Measurements from ENCODE around the gene SLC5A10. TPM values are rescaled to one million over a fixed set of nuclear protein-coding genes. Genes with fewer than 3 reads are reported as not detected.

Gene SLC5A10
- total RNA-seq, 1 experiment from 2014 or later, result not detected

DNA sequence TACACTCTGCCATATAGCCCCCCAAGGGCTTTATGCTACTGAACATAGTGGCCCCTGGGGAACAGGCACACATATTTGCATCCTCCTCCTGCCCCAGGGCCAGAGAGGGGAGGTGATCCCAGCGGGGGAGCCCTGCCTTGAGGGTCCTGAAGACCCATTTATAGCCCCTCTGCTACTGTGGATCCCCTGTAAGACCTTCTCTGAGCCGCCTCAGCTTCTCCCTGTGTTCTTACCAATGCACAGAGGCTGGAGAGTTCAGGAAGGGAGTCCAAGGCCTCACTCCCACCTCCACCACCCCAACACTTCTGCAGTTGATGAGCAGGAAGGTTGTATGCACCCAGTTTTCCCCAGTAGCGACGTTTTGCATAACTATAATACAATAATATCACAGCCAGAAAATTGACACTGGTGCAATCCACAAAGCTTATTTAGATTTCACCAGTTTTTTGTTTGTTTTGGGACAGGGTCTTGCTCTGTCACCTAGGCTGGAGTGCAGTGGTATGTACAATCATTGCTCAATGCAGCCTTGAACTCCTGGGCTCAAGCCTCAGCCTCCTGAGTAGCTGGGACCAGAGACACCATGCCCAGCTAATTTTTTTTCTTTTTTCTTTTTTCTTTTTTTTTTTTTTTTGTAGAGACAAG is 53.9 kb downstream of the SLC5A10 start:
- Histone ChIP-seq H3K4me1 (peaks cover 6% of the 10 kb centered on the region), H3K27me3 (peaks cover 2% of the 10 kb centered on the region; the same call in 1 of the 2 replicates), H3K9me3 (replicated peaks) (peaks cover 7% of the 10 kb centered on the region), H3K36me3 (no peaks in the 10 kb centered on the region), H3K27ac (no peak overlapping the region), H3K4me3 (no peak overlapping the region)
- DNase-seq, result no peak

DNA sequence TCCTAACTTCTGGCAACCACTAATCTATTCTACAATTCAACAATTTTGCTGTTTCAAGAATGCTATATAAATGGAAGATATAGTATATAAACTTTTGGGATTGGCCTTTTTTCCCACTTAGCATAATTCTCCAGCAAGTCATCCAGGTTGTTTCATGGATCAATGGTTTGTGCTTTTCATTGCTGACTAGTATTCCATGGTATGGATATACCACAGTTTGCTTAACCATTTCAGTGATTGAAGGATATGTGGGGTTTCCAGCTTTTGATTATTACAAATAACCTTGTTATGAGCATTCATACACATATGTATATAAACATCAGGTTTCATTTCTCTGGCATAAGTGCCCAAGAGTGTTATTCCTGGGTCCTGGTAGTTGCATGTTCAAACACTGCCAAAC is 54.7 kb downstream of the SLC5A10 start:
- no peak overlapping the region for H3K4me3 ChIP-seq
- no peaks in the 10 kb centered on the region for H3K4me1 ChIP-seq
- DNase-seq, result no peak

DNA sequence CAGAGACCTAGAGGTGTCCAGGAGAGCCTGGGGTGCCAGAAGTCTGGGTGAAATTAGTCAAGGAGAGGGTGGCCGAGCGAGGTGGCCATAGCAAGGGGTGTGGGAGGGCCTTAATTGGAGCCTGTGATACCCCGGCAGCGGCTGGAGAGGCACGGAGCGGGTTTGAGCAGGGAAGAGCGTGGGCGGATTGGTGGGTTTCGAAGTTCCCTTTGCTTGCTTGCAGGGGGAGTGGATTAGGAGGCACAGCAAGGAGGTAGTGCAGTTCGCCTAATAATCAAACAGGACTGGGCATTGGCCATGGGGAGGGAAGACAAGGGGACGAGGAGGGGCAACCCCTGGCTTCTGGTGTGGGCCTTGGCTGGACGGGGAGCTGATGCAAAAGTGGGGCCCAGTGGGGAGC is 58.0 kb downstream of the SLC5A10 start:
- Histone ChIP-seq H3K27ac (no peak overlapping the region), H3K4me3 (no peak overlapping the region), H3K27me3 (peaks cover 5% of the 10 kb centered on the region; the same call in 1 of the 2 replicates), H3K4me1 (no peaks in the 10 kb centered on the region), H3K36me3 (no peaks in the 10 kb centered on the region), H3K9me3 (replicated peaks) (peaks cover 7% of the 10 kb centered on the region)
- DNase-seq, result no peak

More for the DNA sequence above, 54.7 kb downstream of the SLC5A10 start:
- Histone ChIP-seq H3K36me3 (no peaks in the 10 kb centered on the region), H3K27ac (no peak overlapping the region), H3K27me3 (peaks cover 5% of the 10 kb centered on the region; the same call in 1 of the 2 replicates), H3K9me3 (replicated peaks) (peaks cover 7% of the 10 kb centered on the region)

DNA sequence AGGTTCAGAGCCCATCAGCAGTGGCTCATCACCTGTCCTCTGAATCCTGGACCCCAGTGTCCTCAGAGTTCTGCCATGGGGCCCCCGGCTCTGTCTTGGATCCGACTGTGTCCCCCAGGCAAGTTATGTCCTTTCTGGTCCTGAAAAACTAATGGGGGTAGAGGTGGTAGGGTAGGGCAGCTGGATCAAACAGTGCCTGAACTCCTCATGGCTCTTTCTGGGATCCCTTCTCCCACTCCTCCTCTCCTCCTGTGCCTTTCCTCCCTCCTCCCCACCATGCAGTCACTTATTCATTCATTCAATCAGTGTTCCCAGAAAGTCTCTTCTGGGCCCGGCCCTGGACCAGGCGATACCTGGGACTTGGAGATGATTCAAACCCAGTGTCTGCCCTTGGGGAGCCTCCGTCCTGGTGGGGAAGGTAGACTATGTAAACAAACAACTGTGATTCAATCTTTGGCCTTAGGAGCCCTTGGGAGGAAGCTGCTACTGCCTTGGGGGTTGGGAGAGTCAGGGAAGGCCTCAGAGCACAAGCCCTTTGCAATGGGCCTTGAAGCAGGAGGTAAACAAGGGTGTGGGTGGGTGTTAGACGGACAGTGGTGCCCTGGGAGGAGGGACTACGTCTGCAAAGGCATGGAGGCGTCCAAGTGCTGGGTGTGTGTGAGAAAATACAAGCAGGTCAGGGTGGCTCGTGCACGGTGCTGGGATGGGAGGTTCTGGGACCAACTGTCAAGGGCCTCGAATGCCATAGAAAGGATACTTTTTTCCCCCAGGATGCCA is 59.0 kb downstream of the SLC5A10 start:
- Histone ChIP-seq H3K27me3 (peaks cover 11% of the 10 kb centered on the region; the same call in 1 of the 2 replicates), H3K4me1 (no peaks in the 10 kb centered on the region), H3K9me3 (replicated peaks) (peaks cover 7% of the 10 kb centered on the region), H3K4me3 (no peak overlapping the region), H3K27ac (no peak overlapping the region), H3K36me3 (no peaks in the 10 kb centered on the region)
- no peak for DNase-seq

DNA sequence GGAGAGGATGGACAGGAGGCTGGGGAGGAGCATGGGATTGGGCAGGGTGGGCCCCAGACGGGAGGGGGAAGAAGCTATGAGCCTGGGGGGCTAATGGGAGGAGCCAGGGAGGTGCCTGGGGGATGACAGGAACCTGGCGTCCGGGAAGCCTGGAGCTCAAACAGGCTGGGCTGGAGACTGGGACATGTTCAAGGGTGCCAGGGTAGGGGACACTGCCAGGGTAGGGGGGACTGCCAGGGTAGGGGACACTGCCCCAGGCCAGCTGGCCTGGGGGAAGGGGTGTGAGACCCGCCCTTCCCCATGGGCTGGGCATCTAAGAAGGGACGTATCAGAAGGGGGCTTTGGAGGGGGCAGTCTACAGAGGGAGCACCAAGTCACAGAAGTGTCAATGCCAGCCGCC is 59.6 kb downstream of the SLC5A10 start:
- Histone ChIP-seq H3K27me3 (peaks cover 11% of the 10 kb centered on the region; the same call in 1 of the 2 replicates), H3K4me3 (no peak overlapping the region), H3K27ac (no peak overlapping the region), H3K36me3 (no peaks in the 10 kb centered on the region), H3K4me1 (no peaks in the 10 kb centered on the region), H3K9me3 (replicated peaks) (peaks cover 5% of the 10 kb centered on the region)
- DNase-seq, result no peak

DNA sequence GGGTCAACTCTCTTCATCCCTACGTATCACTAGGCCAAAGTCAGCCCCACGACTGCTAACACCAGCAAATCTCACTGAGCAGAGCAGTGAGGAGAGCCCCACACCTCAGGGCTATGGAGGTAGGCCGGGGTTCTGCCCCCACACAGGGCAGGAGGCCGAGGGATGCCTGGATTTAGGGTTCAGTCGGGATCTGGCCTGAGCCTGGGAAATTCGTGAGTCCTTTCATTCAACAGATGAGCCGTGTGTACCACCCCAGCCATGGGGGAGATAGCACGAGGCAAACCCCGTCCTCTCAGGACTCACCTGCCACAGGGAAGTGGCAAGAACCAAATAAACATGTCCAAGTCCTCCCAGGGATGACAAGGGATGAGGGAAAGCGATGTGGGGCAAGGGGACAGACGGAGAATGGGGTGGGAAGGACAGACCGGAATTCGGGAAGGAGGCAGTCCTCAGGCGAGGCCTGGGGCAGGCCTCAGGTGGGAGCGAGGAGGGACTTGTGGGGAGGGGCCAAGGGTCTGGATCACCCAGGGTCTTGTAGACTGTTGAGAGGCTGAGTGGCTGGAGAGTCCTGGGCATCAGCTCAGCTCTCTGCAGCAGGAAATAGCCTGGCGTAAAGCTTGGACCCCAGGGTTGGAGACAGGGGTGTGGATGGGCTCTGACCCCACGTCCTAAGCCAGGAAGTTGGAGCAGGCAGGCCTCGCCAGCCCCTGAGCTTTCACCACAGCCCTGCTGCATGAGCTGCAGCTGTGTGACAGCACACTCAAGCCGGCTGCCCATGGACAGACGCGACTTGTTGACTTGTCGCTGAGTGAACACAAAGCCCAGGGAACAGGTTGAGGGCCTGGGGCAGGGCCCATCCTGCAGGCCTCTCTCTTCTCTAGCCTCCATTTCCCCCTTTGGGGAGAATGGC is 60.5 kb downstream of the SLC5A10 start:
- no peak for DNase-seq
- no peak overlapping the region for H3K27ac ChIP-seq
- H3K9me3 ChIP-seq (replicated peaks), result no peaks in the 10 kb centered on the region
- peaks cover 15% of the 10 kb centered on the region; the same call in 1 of the 2 replicates for H3K27me3 ChIP-seq
- no peak overlapping the region for H3K4me3 ChIP-seq
- H3K4me1 ChIP-seq, result no peaks in the 10 kb centered on the region
- H3K36me3 ChIP-seq, result no peaks in the 10 kb centered on the region

DNA sequence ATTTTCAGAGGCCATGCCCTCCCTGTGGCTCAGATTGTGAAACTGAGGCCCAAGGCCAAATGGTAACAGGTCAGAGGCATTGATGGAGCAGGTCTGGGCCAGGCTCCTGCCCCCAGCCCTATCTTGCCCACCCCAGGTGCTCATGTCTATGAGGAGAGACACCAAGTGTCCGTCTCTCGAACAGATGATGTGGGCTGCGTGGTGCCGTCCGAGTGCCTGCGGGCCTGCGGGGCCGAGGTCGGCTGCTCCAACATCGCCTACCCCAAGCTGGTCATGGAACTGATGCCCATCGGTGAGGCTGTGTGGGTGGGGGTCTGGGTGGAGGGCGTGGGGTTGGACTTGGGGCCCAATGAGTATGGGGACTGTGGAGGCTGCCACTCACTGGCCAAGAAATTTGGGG is 61.3 kb downstream of the SLC5A10 start:
- no peak overlapping the region for H3K4me3 ChIP-seq
- no peaks in the 10 kb centered on the region for H3K9me3 ChIP-seq (replicated peaks)
- DNase-seq, result no peak
- no peaks in the 10 kb centered on the region for H3K4me1 ChIP-seq
- H3K36me3 ChIP-seq, result no peaks in the 10 kb centered on the region
- H3K27ac ChIP-seq, result no peak overlapping the region
- peaks cover 22% of the 10 kb centered on the region for H3K27me3 ChIP-seq

DNA sequence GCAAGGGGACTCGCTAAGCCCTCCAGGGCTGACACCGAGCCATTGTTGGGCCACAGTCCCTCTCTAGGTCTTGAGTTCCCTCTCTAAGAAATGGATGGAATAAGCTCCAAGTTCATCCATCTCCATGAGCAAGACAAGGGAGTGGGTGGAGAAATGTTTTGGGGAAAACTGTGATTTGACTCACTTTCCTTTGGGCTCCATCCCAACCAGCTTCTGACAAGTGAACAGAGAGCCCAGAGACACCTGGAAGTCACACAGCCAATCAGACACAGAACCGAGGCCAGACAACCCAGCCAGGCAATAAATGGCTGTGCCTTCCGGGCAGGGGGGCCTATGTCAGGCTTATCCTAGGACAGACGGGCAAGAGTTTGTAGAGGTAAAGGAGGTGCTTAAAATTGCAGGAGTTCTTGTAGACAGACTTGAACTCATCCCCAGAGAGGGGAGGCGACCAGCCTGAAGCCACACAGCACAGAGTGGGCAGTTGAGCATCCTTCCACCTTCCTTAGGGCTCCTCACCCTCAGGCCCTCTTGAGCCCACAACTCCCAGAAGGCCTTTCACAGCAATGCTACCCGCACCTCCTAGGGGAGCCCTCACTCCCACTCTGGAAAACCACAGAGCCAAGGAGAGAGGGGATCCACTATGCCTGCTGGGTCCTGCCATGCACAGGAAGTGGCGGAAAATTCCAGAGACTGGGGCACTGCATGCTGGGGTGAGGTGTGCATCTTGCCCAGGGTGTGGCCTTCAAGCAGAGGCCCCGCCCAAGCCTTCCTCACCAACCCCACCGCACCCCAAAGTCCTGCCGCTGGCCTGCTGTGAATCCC is 62.1 kb downstream of the SLC5A10 start:
- Histone ChIP-seq H3K9me3 (replicated peaks) (no peaks in the 10 kb centered on the region), H3K36me3 (no peaks in the 10 kb centered on the region), H3K27me3 (peaks cover 30% of the 10 kb centered on the region), H3K4me3 (no peak overlapping the region), H3K4me1 (no peaks in the 10 kb centered on the region), H3K27ac (no peak overlapping the region)
- DNase-seq, result no peak

DNA sequence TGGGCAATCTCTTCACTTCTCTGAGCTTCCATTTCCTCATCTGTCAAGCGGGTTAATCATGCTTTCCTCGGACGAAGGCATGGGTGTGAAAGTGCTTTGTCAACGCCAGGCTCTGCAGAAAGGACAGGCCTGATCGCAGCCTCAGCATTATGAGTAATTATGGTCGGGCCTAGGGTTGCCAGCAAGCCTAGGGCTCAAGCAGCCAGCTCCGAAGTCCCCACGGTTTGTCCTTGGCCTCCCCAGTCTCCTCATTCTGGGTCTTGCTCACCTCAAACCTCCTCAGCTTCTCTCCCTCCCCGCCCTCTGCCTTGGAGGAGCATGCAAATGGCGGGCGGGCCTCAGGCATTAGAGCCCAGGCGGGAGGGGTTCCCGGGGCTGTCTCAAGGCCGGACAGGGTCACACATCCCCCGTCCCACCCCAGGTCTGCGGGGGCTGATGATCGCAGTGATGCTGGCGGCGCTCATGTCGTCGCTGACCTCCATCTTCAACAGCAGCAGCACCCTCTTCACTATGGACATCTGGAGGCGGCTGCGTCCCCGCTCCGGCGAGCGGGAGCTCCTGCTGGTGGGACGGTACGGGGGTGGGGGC is 62.8 kb downstream of the SLC5A10 start:
- no peak for DNase-seq

DNA sequence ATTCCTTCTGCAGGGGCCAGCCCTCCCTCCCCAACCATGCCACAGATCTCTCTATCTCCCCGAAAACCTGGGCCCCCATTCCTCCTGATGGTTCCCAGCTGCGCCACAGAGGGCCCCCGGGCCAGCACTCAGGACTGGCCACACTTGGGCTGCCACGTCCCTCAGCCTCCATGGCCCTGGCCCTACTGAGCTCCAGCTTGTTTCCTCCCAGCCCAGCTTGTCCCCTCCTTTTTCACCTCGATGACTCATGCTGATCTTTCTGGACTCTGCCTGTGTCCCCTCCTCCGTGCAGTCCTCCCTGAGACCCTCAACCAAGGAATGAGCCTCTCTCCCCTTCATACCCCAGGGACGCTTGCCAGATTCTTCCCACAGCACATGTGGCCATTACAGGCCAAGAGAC is 63.5 kb downstream of the SLC5A10 start:
- DNase-seq, result no peak
- Histone ChIP-seq H3K9me3 (replicated peaks) (no peaks in the 10 kb centered on the region), H3K4me3 (no peak overlapping the region), H3K27ac (no peak overlapping the region), H3K36me3 (no peaks in the 10 kb centered on the region), H3K4me1 (peaks cover 6% of the 10 kb centered on the region; the same call in 1 of the 2 replicates), H3K27me3 (peaks cover 40% of the 10 kb centered on the region)

More for the DNA sequence above, 62.8 kb downstream of the SLC5A10 start:
- Histone ChIP-seq H3K9me3 (replicated peaks) (no peaks in the 10 kb centered on the region), H3K4me3 (no peak overlapping the region), H3K27ac (no peak overlapping the region), H3K27me3 (peaks cover 37% of the 10 kb centered on the region), H3K36me3 (no peaks in the 10 kb centered on the region), H3K4me1 (peaks cover 6% of the 10 kb centered on the region; the same call in 1 of the 2 replicates)

DNA sequence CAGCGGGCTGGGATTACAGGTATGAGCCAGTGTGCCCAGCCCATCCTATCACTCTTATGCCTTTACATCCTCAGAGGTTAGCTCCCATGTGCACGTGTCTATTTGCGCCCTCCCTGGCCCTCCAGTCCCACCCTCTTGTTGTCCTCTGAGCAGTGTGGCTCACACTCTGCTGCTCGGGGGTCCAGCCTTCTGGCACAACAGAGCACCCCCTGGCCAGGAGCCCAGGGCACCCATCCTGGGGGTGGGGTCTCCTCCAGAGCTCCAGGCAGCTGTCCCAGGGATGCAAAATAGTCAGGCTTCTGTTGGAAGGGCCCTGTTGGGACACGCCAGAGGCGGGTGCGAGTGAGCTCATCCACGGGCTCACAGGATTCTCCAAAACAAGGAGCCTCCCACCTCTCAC is 64.3 kb downstream of the SLC5A10 start:
- Histone ChIP-seq H3K4me1 (peaks cover 6% of the 10 kb centered on the region; the same call in 1 of the 2 replicates), H3K27ac (no peak overlapping the region), H3K4me3 (no peak overlapping the region), H3K9me3 (replicated peaks) (no peaks in the 10 kb centered on the region), H3K36me3 (no peaks in the 10 kb centered on the region), H3K27me3 (peaks cover 35% of the 10 kb centered on the region)
- DNase-seq, result no peak

DNA sequence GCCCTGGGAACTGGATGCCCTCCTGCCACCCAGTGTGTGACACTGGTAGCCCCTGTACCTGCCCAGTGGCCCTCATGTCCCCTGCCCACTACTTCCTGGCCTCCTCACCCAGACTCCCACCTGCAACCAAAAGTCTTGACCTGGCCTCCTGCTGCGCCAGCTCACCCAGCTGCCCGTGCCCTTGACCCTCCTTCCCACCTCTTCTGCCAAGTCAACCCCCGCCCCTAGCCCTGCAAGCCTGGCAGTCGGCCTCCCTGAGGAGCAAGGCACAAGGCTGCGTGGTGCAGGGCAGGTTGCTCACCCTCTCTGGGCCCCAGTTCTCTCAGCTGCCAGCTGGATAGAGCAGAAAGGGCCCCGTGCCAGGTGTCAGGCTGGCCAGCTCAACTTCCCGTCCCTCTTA is 64.9 kb downstream of the SLC5A10 start:
- no peak overlapping the region for H3K4me3 ChIP-seq
- H3K9me3 ChIP-seq (replicated peaks), result no peaks in the 10 kb centered on the region
- H3K27me3 ChIP-seq, result peaks cover 35% of the 10 kb centered on the region
- H3K4me1 ChIP-seq, result peaks cover 6% of the 10 kb centered on the region; the same call in 1 of the 2 replicates
- no peaks in the 10 kb centered on the region for H3K36me3 ChIP-seq
- no peak for DNase-seq
- H3K27ac ChIP-seq, result no peak overlapping the region

DNA sequence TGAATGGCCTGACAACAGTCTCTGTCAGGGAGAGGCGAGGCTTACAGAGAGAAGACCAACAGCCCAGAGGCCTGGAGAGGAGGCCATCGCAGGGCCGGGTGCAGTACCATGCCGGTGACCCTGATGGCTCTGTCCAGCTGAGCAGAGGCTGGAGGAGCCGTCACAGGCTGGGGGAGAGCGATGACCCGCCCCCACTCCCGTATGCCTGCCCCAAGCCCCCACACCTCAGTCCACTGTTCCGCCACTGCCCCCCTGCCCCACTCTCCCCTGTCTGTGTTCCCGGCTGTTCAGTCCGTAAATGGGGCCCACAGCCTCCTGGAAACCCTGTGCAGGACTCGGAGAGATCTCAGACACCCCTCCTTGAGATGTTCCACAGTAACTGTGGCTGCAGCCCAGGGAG is 65.4 kb downstream of the SLC5A10 start:
- Histone ChIP-seq H3K27me3 (peaks cover 35% of the 10 kb centered on the region), H3K4me3 (no peak overlapping the region), H3K36me3 (no peaks in the 10 kb centered on the region), H3K27ac (no peak overlapping the region), H3K9me3 (replicated peaks) (no peaks in the 10 kb centered on the region), H3K4me1 (peaks cover 6% of the 10 kb centered on the region; the same call in 1 of the 2 replicates)
- DNase-seq, result no peak
